ENCODE results near the gene UBE2D2.
"Not testable (repeated sequence)": the region's sequence is repeated elsewhere in the genome, so short reads cannot be mapped to it uniquely, and the experiment has no call there.

DNA sequence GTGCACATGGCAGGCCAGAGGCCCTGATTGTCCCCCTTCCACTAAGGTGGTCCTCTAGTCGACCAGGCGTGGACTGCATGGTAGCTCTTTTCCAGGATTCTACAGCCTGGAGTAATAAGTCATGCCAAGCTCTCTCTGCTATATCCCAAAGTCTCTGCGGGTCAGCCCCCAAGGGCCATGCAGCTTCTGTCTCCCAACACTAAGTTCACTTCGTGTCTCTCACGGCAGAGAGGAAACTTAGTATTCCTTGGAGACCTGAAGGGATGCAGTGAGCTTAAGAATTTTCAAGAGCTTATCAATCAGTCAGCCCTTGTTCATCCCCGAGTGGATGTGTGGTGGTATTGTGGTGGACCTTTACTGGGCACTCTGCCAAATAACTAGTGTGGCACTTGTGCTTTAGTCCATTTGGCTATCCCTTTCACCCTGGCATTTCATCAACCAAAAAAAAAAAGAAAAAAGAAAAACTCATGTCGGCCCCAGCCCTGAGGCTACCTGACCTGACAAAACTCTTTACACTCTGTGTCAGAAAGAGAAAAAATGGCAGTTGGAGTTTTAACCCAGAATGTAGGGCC lies 33.2 kb upstream of the UBE2D2 start:
- TF ChIP-seq, protein P1, sequence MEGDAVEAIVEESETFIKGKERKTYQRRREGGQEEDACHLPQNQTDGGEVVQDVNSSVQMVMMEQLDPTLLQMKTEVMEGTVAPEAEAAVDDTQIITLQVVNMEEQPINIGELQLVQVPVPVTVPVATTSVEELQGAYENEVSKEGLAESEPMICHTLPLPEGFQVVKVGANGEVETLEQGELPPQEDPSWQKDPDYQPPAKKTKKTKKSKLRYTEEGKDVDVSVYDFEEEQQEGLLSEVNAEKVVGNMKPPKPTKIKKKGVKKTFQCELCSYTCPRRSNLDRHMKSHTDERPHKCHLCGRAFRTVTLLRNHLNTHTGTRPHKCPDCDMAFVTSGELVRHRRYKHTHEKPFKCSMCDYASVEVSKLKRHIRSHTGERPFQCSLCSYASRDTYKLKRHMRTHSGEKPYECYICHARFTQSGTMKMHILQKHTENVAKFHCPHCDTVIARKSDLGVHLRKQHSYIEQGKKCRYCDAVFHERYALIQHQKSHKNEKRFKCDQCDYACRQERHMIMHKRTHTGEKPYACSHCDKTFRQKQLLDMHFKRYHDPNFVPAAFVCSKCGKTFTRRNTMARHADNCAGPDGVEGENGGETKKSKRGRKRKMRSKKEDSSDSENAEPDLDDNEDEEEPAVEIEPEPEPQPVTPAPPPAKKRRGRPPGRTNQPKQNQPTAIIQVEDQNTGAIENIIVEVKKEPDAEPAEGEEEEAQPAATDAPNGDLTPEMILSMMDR (IDR thresholded peaks at IDR 0.05): not testable (repeated sequence)
- not testable (repeated sequence) for TF ChIP-seq REST (IDR thresholded peaks at IDR 0.05; ENCODE audit: insufficient read depth in 1 of 2, low read depth in 2 of 2, low read length in 1 of 2); SIN3A (IDR thresholded peaks at IDR 0.05; ENCODE audit: borderline replicate concordance, insufficient read depth, low read depth, low read length)
